ENCODE measurements around the gene TMEM132C.

TMEM132C gene

DNA sequence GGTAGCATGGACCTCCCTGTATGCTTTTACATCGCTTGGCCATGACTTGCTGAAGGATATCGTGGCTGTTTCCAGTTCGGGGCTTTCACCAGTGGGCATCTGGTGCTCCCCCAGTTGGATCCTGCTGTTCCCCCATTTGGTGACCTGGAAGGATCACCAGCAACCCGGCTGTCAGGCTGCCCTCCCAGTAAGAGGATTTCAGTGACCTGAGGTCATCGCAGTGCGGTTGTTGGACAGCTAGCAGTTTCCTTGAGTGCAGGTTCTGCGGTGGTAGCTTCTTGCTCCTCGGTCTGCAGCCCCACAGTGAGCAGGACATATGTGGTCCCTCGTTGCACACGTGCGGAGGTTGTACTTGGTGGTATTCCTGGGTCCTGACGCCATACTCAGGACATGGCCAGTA is 58.7 kb downstream of the TMEM132C start:
- no peak for TF ChIP-seq ZFX (IDR thresholded peaks at IDR 0.05)
- TF ChIP-seq, protein P1, sequence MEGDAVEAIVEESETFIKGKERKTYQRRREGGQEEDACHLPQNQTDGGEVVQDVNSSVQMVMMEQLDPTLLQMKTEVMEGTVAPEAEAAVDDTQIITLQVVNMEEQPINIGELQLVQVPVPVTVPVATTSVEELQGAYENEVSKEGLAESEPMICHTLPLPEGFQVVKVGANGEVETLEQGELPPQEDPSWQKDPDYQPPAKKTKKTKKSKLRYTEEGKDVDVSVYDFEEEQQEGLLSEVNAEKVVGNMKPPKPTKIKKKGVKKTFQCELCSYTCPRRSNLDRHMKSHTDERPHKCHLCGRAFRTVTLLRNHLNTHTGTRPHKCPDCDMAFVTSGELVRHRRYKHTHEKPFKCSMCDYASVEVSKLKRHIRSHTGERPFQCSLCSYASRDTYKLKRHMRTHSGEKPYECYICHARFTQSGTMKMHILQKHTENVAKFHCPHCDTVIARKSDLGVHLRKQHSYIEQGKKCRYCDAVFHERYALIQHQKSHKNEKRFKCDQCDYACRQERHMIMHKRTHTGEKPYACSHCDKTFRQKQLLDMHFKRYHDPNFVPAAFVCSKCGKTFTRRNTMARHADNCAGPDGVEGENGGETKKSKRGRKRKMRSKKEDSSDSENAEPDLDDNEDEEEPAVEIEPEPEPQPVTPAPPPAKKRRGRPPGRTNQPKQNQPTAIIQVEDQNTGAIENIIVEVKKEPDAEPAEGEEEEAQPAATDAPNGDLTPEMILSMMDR (conservative IDR thresholded peaks at IDR 0.05): no peak
- H3K27ac ChIP-seq: no peak overlapping the region

GRCh38 chr12:128326406-128326805 is 59.4 kb downstream of the TMEM132C start:
- TF ChIP-seq ZFX (IDR thresholded peaks at IDR 0.05): no peak
- TF ChIP-seq, protein P1 (conservative IDR thresholded peaks at IDR 0.05): no peak
- no peak overlapping the region for H3K27ac ChIP-seq

DNA sequence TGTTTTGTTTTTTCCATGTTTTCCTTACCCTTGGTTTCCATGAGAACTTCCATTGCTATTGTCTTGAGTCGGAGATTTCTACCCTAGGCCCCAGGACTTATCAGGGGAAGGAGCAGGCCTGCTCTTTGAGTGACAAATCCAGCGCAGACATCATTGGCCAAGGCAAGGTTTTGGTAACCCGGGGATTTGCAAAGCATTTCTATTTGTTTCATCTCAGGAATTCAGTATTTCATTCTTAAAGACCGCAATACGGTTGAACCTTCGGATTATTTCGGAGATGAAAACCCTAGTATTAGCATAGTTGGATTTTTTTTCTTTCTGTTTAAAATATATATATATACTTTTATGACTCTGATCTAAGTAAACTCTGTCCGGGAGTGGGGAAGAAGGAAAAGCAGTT is 62.0 kb downstream of the TMEM132C start:
- no peak overlapping the region for H3K27ac ChIP-seq
- no peak for TF ChIP-seq ZFX (IDR thresholded peaks at IDR 0.05)
- TF ChIP-seq, protein P1 (conservative IDR thresholded peaks at IDR 0.05): no peak

GRCh38 chr12:128336204-128337070 is 69.5 kb downstream of the TMEM132C start:
- TF ChIP-seq ZFX (IDR thresholded peaks at IDR 0.05): no peak
- TF ChIP-seq, protein P1 (conservative IDR thresholded peaks at IDR 0.05): no peak
- H3K27ac ChIP-seq: no peak overlapping the region

- no peak for TF ChIP-seq ZFX (IDR thresholded peaks at IDR 0.05)
- TF ChIP-seq, protein P1 (conservative IDR thresholded peaks at IDR 0.05): no peak
- H3K27ac ChIP-seq: no peak overlapping the region
Measured at GRCh38 chr12:128337071-128337345, 70.0 kb downstream of the TMEM132C start.

- H3K27ac ChIP-seq: no peak overlapping the region
- TF ChIP-seq, protein P1 (conservative IDR thresholded peaks at IDR 0.05): no peak
- no peak for TF ChIP-seq ZFX (IDR thresholded peaks at IDR 0.05)
Measured at GRCh38 chr12:128337431-128338170, 70.6 kb downstream of the TMEM132C start.

All from C4-2B (cell line).